B cell (primary cell): Measurements from ENCODE around the gene PRXL2B. TPM values are rescaled to one million over a fixed set of nuclear protein-coding genes. Genes with fewer than 3 reads are reported as not detected.

Experiments used
- ATAC-seq: fragments of 200-7000 bp; cut with Tn5 transposase; one replicate; pipeline ENCODE4 v1.10.0; 2021; ENCODE audit warnings: low read depth, mild to moderate bottlenecking, moderate number of reproducible peaks, moderate library complexity
- CTCF ChIA-PET: fragments of 350-600 bp; sonication (Branson Sonifier 250); formaldehyde crosslinking; loops from one replicate; lab custom pipeline; 2021; ENCODE audit warnings: antibody characterized with exemption, inconsistent platforms; lab: Charles Lee
- POLR2A ChIA-PET: fragments of 350-600 bp; sonication (Branson Sonifier 250); formaldehyde crosslinking; loops from one replicate; lab custom pipeline; 2021; ENCODE audit warnings: antibody characterized with exemption; lab: Charles Lee
- DNase-seq: peaks from one replicate; pipeline ENCODE4 v3.0.0; 2013
- H2AFZ ChIP-seq: 2 replicates; pipeline ENCODE4 v1.6.1; 2012; ENCODE audit warnings: mild to moderate bottlenecking, low read depth, low read length; ENCODE audit not compliant: insufficient read depth, poor library complexity, severe bottlenecking
- H3K27ac ChIP-seq, 2 donors: 1 replicate in 1 of 2; 2 replicates in 1 of 2; pipeline ENCODE4 v1.5.1; 2012 to 2013; ENCODE audit warnings: low read length in 2 of 2, mild to moderate bottlenecking in 2 of 2, moderate library complexity in 1 of 2
- H3K27me3 ChIP-seq, 4 experiments: fragments of 200-600 bp in 1 of 4; sonication (generic) in 1 of 4; replicated peaks in 1 of 4; 1 replicate in 2 of 4; 2 replicates in 2 of 4; pipeline versions ENCODE4 v1.6.1 to v1.7.0; 2013 to 2016; ENCODE audit warnings: low read length in 3 of 4, mild to moderate bottlenecking in 2 of 4, mixed read lengths in 1 of 4, moderate library complexity in 1 of 4; ENCODE audit not compliant: insufficient read depth in 4 of 4, control insufficient read depth in 3 of 4; ENCODE audit errors: control extremely low read depth in 1 of 4
- H3K36me3 ChIP-seq, 2 experiments: replicated peaks in 1 of 2; 1 replicate in 1 of 2; 2 replicates in 1 of 2; pipeline versions ENCODE4 v1.6.1 to v1.7.1; 2013; ENCODE audit warnings: low read length in 1 of 2; ENCODE audit not compliant: insufficient read depth in 2 of 2, control insufficient read depth in 1 of 2; ENCODE audit errors: control extremely low read depth in 1 of 2, extremely low read depth in 1 of 2
- H3K4me1 ChIP-seq, 2 donors: fragments of 200-600 bp in 1 of 2; sonication (generic) in 1 of 2; 1 replicate in 1 of 2; 2 replicates in 1 of 2; pipeline versions ENCODE4 v1.5.1 to v1.6.1; 2013 to 2017; ENCODE audit warnings: low read length in 2 of 2; ENCODE audit not compliant: control insufficient read depth in 2 of 2, insufficient read depth in 2 of 2
- H3K4me2 ChIP-seq: replicated peaks from 2 replicates; pipeline ENCODE3; 2012; ENCODE audit warnings: mild to moderate bottlenecking, low read depth, low read length; ENCODE audit not compliant: poor library complexity, severe bottlenecking
- H3K4me3 ChIP-seq, 5 experiments: fragments of 200-600 bp in 1 of 5; sonication (generic) in 1 of 5; 1 replicate in 3 of 5; 2 replicates in 2 of 5; pipeline versions ENCODE4 v1.5.1 to v1.7.0; 2011 to 2016; ENCODE audit warnings: low read length in 4 of 5, mild to moderate bottlenecking in 4 of 5, low read depth in 2 of 5, control low read depth in 1 of 5, moderate library complexity in 1 of 5; ENCODE audit not compliant: insufficient read depth in 1 of 5; ENCODE audit errors: control extremely low read depth in 1 of 5, extremely low read depth in 1 of 5
- H3K79me2 ChIP-seq: fragments of 200-600 bp; sonication (generic); one replicate; pipeline ENCODE4 v1.6.0; 2016; ENCODE audit warnings: low read length; ENCODE audit not compliant: control insufficient read depth, insufficient read depth
- H3K9ac ChIP-seq: fragments of 200-600 bp; sonication (generic); 2 replicates; pipeline ENCODE4 v1.6.1; 2017; ENCODE audit warnings: mild to moderate bottlenecking, low read length, moderate library complexity
- H3K9me3 ChIP-seq, 3 donors: one replicate each; pipeline versions ENCODE4 v1.6.1 to v1.7.1; 2013; ENCODE audit warnings: low read length in 2 of 3; ENCODE audit not compliant: control insufficient read depth in 2 of 3, insufficient read depth in 1 of 3; ENCODE audit errors: control extremely low read depth in 1 of 3
- H4K20me1 ChIP-seq: 2 replicates; pipeline ENCODE4 v1.6.0; 2012; ENCODE audit warnings: mild to moderate bottlenecking, low read length; ENCODE audit not compliant: insufficient read depth, control insufficient read depth, poor library complexity, severe bottlenecking
- H3K27ac Mint-ChIP-seq: one replicate; pipeline ENCODE4 v1.8.0; 2021; ENCODE audit warnings: mixed read lengths
- H3K27me3 Mint-ChIP-seq: one replicate; pipeline ENCODE4 v1.8.0; 2021; ENCODE audit warnings: mixed read lengths
- H3K4me1 Mint-ChIP-seq: one replicate; pipeline ENCODE4 v1.8.0; 2021; ENCODE audit warnings: mixed read lengths
- H3K4me3 Mint-ChIP-seq: one replicate; pipeline ENCODE4 v1.8.0; 2021; ENCODE audit warnings: mixed read lengths
- H3K9me3 Mint-ChIP-seq: one replicate; pipeline ENCODE4 v1.8.0; 2022; ENCODE audit warnings: mixed read lengths; ENCODE audit not compliant: insufficient read depth
- CTCF ChIP-seq: fragments of 200-600 bp; IDR thresholded peaks from one replicate; pipeline ENCODE4 v1.8.0; 2022; ENCODE audit warnings: antibody characterized with exemption, mild to moderate bottlenecking
- EZH2 ChIP-seq: IDR thresholded peaks from 2 replicates; pipeline ENCODE4 v1.6.1; 2012; ENCODE audit warnings: borderline replicate concordance, low read depth, mild to moderate bottlenecking, moderate library complexity, low read length; ENCODE audit not compliant: insufficient read depth, poor library complexity, severe bottlenecking
- WGBS: methylation state at CpG from one replicate; pipeline ENCODE4 v1.1.5; 2013; ENCODE audit warnings: missing lambda C conversion rate; ENCODE audit not compliant: insufficient coverage; 5-methylcytosine and 5-hydroxymethylcytosine counted together
- intact Hi-C: fragments of 100-400 bp; cut with micrococcal nuclease; formaldehyde crosslinking; loops from one replicate; pipeline ENCODE4 v1.10.0; 2022
- polyA plus RNA-seq: library from polyadenylated mRNA; depleted of rRNA; stranded (reverse); fragments of >200 nt; gene quantifications from 2 replicates; pipeline ENCODE4 v1.2.3, GENCODE V29; 2012
- total RNA-seq, 2 donors: library from RNA; stranded (reverse); fragments of 120-200 nt in 1 of 2; gene quantifications; 1 replicate in 1 of 2; 2 replicates in 1 of 2; pipeline versions ENCODE4 v1.2.3 to v1.2.4, GENCODE V29; 2013 to 2022

Gene PRXL2B
- total and polyA plus RNA-seq, 2 donors (not counting 1 experiment from before 2014, with no cell fraction given), result 13.0 to 27.0 TPM

GRCh38 chr1:2537784-2538115 lies 48.8 kb upstream of the PRXL2B start:
- no peak overlapping the region for H3K4me3 ChIP-seq
- H3K27me3 Mint-ChIP-seq, result peaks cover 19% of the 10 kb centered on the region
- no peak overlapping the region for H3K27ac Mint-ChIP-seq
- no peaks in the 10 kb centered on the region for H3K9me3 Mint-ChIP-seq
- intact Hi-C loops, result no loop called here
- POLR2A ChIA-PET, result no interaction called here
- no peak overlapping the region for H3K9ac ChIP-seq
- CTCF ChIA-PET, result interaction anchor here (1.0 kb wide), 1 partner anchor 118 kb away, joined by 3 read pairs; no protein-coding TSS in a partner anchor
- no peaks in the 10 kb centered on the region for H4K20me1 ChIP-seq
- DNase-seq (no peak), ATAC-seq (no peak)
- no peak overlapping the region for H3K4me3 Mint-ChIP-seq
- peaks cover 3% of the 10 kb centered on the region for H3K4me1 Mint-ChIP-seq
- no peak for TF ChIP-seq CTCF
- no peak for TF ChIP-seq EZH2
- H3K27ac ChIP-seq, result no peak overlapping the region
- no peaks in the 10 kb centered on the region for H3K79me2 ChIP-seq
- H3K4me2 ChIP-seq, result no peak overlapping the region
- H3K4me1 ChIP-seq, result peaks cover 4 to 5% of the 10 kb centered on the region in 2 donors
- no peaks in the 10 kb centered on the region for H3K36me3 ChIP-seq
- H3K9me3 ChIP-seq, result peaks cover 0 to 5% (median 0%) of the 10 kb centered on the region in 3 donors
- no peak overlapping the region for H2AFZ ChIP-seq
- 83% methylated on average over 9 of the region's 9 CpGs for WGBS
- peaks cover 0 to 45% (median 6%) of the 10 kb centered on the region in 4 experiments for H3K27me3 ChIP-seq

- Mint-ChIP-seq H3K27me3 (peaks cover 19% of the 10 kb centered on the region), H3K9me3 (no peaks in the 10 kb centered on the region), H3K4me1 (peaks cover 2% of the 10 kb centered on the region), H3K27ac (no peak overlapping the region), H3K4me3 (no peak overlapping the region)
- Histone ChIP-seq H3K9me3 (peaks cover 0 to 5% (median 0%) of the 10 kb centered on the region in 3 donors), H3K36me3 (no peaks in the 10 kb centered on the region), H3K4me3 (no peak overlapping the region), H4K20me1 (no peaks in the 10 kb centered on the region), H3K79me2 (no peaks in the 10 kb centered on the region), H3K27ac (no peak overlapping the region), H3K4me1 (peaks cover 4 to 5% of the 10 kb centered on the region in 2 donors), H2AFZ (no peak overlapping the region), H3K4me2 (no peak overlapping the region), H3K9ac (no peak overlapping the region), H3K27me3 (peaks cover 0 to 40% (median 4%) of the 10 kb centered on the region in 4 experiments)
- CTCF ChIA-PET, result no interaction called here
- WGBS, result 93% methylated on average over 4 of the region's 4 CpGs
- ATAC-seq, result no peak
- TF ChIP-seq CTCF (no peak), EZH2 (no peak)
- DNase-seq, result no peak
- POLR2A ChIA-PET, result interaction anchor here (0.7 kb wide), 1 partner anchor 97 kb away, joined by 5 read pairs; no protein-coding TSS in a partner anchor
- intact Hi-C loops, result no loop called here
Measured at GRCh38 chr1:2538376-2538775, 48.2 kb upstream of the PRXL2B start.
